OCI-M2 (cell line): Measurements from ENCODE around the gene COQ3.
"Not testable (repeated sequence)": the region's sequence is repeated elsewhere in the genome, so short reads cannot be mapped to it uniquely, and the experiment has no call there.

Experiments
- DNase-seq: peaks from one replicate; lab custom pipeline; 2025; ENCODE audit not compliant: unreplicated experiment; lab: John Stamatoyannopoulos, UW

The COQ3 gene

GRCh38 chr6:99384507-99384906, 9.5 kb downstream of the COQ3 start:
- no peak for DNase-seq

- DNase-seq = no peak
Observed at GRCh38 chr6:99378636-99379035, 15.4 kb downstream of the COQ3 start.

- DNase-seq = no peak
Observed at GRCh38 chr6:99369533-99369932, 24.5 kb downstream of the COQ3 start.

GRCh38 chr6:99366852-99367251, 27.1 kb downstream of the COQ3 start:
- no peak for DNase-seq

GRCh38 chr6:99364026-99364425, 30.0 kb downstream of the COQ3 start:
- DNase-seq = no peak

- DNase-seq = no peak
Observed at GRCh38 chr6:99362678-99363268, 31.2 kb downstream of the COQ3 start.

- DNase-seq = no peak
Observed at GRCh38 chr6:99359800-99360199, 34.2 kb downstream of the COQ3 start.

GRCh38 chr6:99356641-99357040, 37.4 kb downstream of the COQ3 start:
- no peak for DNase-seq

- DNase-seq = no peak
Observed at GRCh38 chr6:99354983-99355382, 39.0 kb downstream of the COQ3 start.

- no peak for DNase-seq
Observed at GRCh38 chr6:99353126-99353525, 40.9 kb downstream of the COQ3 start.

- DNase-seq = no peak
Observed at GRCh38 chr6:99350573-99350972, 43.4 kb downstream of the COQ3 start.

- no peak for DNase-seq
Observed at GRCh38 chr6:99349171-99350141, 44.5 kb downstream of the COQ3 start, which contains the start of gene FAXC. TSS of gene FAXC (minus strand) at chr6:99349674. CDS start at chr6:99349372, 302 bp downstream.

GRCh38 chr6:99348288-99349170, 45.5 kb downstream of the COQ3 start:
- DNase-seq = no peak

- no peak for DNase-seq
Observed at GRCh38 chr6:99347804-99348203, 46.2 kb downstream of the COQ3 start.

- no peak for DNase-seq
Observed at GRCh38 chr6:99346595-99346994, 47.4 kb downstream of the COQ3 start.

GRCh38 chr6:99345164-99345563, 48.8 kb downstream of the COQ3 start:
- DNase-seq = no peak

GRCh38 chr6:99344289-99344688, 49.7 kb downstream of the COQ3 start:
- no peak for DNase-seq

- no peak for DNase-seq
Observed at GRCh38 chr6:99341862-99342455, 52.0 kb downstream of the COQ3 start.

GRCh38 chr6:99338188-99338587, 55.8 kb downstream of the COQ3 start:
- no peak for DNase-seq

- not testable (repeated sequence) for DNase-seq
Observed at GRCh38 chr6:99335298-99335697, 58.7 kb downstream of the COQ3 start.
